Erythroblast (primary cell): ENCODE data around the gene DYNC1I1.

Source experiments
- GATA1 ChIP-seq: IDR thresholded peaks from 2 replicates; pipeline ENCODE4 v1.6.1; 2011; ENCODE audit warnings: low read depth, mild to moderate bottlenecking, control low read depth, low read length, moderate library complexity
- POLR2A ChIP-seq: IDR thresholded peaks from 2 replicates; pipeline ENCODE4 v1.6.1; 2011; ENCODE audit warnings: mild to moderate bottlenecking, low read length

- TF ChIP-seq POLR2A (no peak), GATA1 (no peak)
Measured at GRCh38 chr7:95811846-95812445, 39.6 kb downstream of the DYNC1I1 start.
